GM23338 (cell line): ENCODE results near the gene SLC2A11.

Experiments
- CTCF ChIP-seq, 2 experiments: fragments of 200-600 bp in 1 of 2; sonication (generic) in 1 of 2; conservative IDR thresholded peaks; 2 replicates each; pipeline versions ENCODE4 v1.5.1 to v1.6.1; 2016 to 2017; ENCODE audit warnings: antibody characterized with exemption in 2 of 2, low read depth in 2 of 2, mild to moderate bottlenecking in 2 of 2, moderate library complexity in 1 of 2
- EZH2 ChIP-seq: fragments of 200-600 bp; sonication (generic); IDR thresholded peaks from one replicate; pipeline ENCODE4 v1.8.0; 2017; ENCODE audit warnings: antibody characterized with exemption, mild to moderate bottlenecking, low read depth; ENCODE audit not compliant: unreplicated experiment
- EZH2phosphoT487 ChIP-seq: fragments of 200-600 bp; sonication (generic); IDR thresholded peaks from one replicate; pipeline ENCODE4 v1.8.1; 2018; ENCODE audit warnings: antibody characterized with exemption; ENCODE audit not compliant: unreplicated experiment
- POLR2AphosphoS5 ChIP-seq: IDR thresholded peaks from 2 replicates; pipeline ENCODE4 v1.6.1; 2016; ENCODE audit warnings: antibody characterized with exemption, low read depth
- TF ChIP-seq, protein P1 (sequence below): IDR thresholded peaks from 2 replicates; pipeline ENCODE4 v1.6.1; 2016; ENCODE audit warnings: antibody characterized with exemption
- TF ChIP-seq, protein P2 (sequence below): IDR thresholded peaks from one replicate; pipeline ENCODE4 v1.6.1; 2018; ENCODE audit warnings: antibody characterized with exemption; ENCODE audit not compliant: unreplicated experiment

- TF ChIP-seq EZH2phosphoT487: no peak
- no peak for TF ChIP-seq CTCF (conservative IDR thresholded peaks at IDR 0.05; ENCODE audit: low read depth in 2 of 2)
- TF ChIP-seq POLR2AphosphoS5: no peak
- TF ChIP-seq, protein P1, sequence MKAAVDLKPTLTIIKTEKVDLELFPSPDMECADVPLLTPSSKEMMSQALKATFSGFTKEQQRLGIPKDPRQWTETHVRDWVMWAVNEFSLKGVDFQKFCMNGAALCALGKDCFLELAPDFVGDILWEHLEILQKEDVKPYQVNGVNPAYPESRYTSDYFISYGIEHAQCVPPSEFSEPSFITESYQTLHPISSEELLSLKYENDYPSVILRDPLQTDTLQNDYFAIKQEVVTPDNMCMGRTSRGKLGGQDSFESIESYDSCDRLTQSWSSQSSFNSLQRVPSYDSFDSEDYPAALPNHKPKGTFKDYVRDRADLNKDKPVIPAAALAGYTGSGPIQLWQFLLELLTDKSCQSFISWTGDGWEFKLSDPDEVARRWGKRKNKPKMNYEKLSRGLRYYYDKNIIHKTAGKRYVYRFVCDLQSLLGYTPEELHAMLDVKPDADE: no peak
- TF ChIP-seq, protein P2, sequence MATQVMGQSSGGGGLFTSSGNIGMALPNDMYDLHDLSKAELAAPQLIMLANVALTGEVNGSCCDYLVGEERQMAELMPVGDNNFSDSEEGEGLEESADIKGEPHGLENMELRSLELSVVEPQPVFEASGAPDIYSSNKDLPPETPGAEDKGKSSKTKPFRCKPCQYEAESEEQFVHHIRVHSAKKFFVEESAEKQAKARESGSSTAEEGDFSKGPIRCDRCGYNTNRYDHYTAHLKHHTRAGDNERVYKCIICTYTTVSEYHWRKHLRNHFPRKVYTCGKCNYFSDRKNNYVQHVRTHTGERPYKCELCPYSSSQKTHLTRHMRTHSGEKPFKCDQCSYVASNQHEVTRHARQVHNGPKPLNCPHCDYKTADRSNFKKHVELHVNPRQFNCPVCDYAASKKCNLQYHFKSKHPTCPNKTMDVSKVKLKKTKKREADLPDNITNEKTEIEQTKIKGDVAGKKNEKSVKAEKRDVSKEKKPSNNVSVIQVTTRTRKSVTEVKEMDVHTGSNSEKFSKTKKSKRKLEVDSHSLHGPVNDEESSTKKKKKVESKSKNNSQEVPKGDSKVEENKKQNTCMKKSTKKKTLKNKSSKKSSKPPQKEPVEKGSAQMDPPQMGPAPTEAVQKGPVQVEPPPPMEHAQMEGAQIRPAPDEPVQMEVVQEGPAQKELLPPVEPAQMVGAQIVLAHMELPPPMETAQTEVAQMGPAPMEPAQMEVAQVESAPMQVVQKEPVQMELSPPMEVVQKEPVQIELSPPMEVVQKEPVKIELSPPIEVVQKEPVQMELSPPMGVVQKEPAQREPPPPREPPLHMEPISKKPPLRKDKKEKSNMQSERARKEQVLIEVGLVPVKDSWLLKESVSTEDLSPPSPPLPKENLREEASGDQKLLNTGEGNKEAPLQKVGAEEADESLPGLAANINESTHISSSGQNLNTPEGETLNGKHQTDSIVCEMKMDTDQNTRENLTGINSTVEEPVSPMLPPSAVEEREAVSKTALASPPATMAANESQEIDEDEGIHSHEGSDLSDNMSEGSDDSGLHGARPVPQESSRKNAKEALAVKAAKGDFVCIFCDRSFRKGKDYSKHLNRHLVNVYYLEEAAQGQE: no peak
- no peak for TF ChIP-seq EZH2
These were observed 17.2 kb downstream of the SLC2A11 start for GRCh38 chr22:23874871-23875270.
